Neural cell (in vitro differentiated cells): Measurements from ENCODE around the gene TTC1. TPM values are rescaled to one million over a fixed set of nuclear protein-coding genes. Genes with fewer than 3 reads are reported as not detected.

Experiments
- H2AFZ ChIP-seq: fragments of 200-600, 300-800 bp; sonication (generic), shearing (Covaris generic); 2 replicates; pipeline ENCODE4 v1.6.0; 2014; ENCODE audit warnings: low read depth, mild to moderate bottlenecking, antibody characterized with exemption, low read length, moderate library complexity
- H3F3A ChIP-seq: fragments of 200-600 bp; shearing (Covaris generic); 2 replicates; pipeline ENCODE4 v1.6.1; 2016; ENCODE audit warnings: mild to moderate bottlenecking, moderate library complexity, mixed read lengths, antibody characterized with exemption, low read length; ENCODE audit not compliant: insufficient read depth, poor library complexity, severe bottlenecking
- H3K27ac ChIP-seq: fragments of 200-600, 300-800 bp; sonication (generic), shearing (Covaris generic); 2 replicates; pipeline ENCODE4 v1.5.1; 2014; ENCODE audit warnings: mild to moderate bottlenecking, low read length, moderate library complexity
- H3K27me3 ChIP-seq: fragments of 300-800, 200-600 bp; sonication (generic), shearing (Covaris generic); 2 replicates; pipeline ENCODE4 v1.6.0; 2014; ENCODE audit warnings: mild to moderate bottlenecking, low read depth, low read length, moderate library complexity; ENCODE audit not compliant: insufficient read depth
- H3K36me3 ChIP-seq: fragments of 300-800, 200-600 bp; sonication (generic), shearing (Covaris generic); 2 replicates; pipeline ENCODE4 v1.5.1; 2014; ENCODE audit warnings: mild to moderate bottlenecking, antibody characterized with exemption, low read length, moderate library complexity; ENCODE audit not compliant: insufficient read depth
- H3K4me2 ChIP-seq: fragments of 300-800, 200-600 bp; sonication (generic), shearing (Covaris generic); 2 replicates; pipeline ENCODE4 v1.6.0; 2014; ENCODE audit warnings: mild to moderate bottlenecking, low read length
- H3K4me3 ChIP-seq: fragments of 300-800, 200-600 bp; sonication (generic), shearing (Covaris generic); 2 replicates; pipeline ENCODE4 v1.5.1; 2014; ENCODE audit warnings: mild to moderate bottlenecking, low read length, moderate library complexity
- H3K79me2 ChIP-seq: fragments of 200-600 bp; shearing (Covaris generic); replicated peaks from 2 replicates; pipeline ENCODE4 v1.6.0; 2014; ENCODE audit warnings: mild to moderate bottlenecking, low read length, moderate library complexity; ENCODE audit not compliant: insufficient read depth
- H3K9ac ChIP-seq: fragments of 300-800, 200-600 bp; sonication (generic), shearing (Covaris generic); 2 replicates; pipeline ENCODE4 v1.6.1; 2016; ENCODE audit warnings: mild to moderate bottlenecking, low read length, mixed read lengths
- H3K9me2 ChIP-seq: fragments of 200-600 bp; shearing (Covaris generic); 2 replicates; pipeline ENCODE4 v1.6.1; 2016; ENCODE audit warnings: mild to moderate bottlenecking, low read length, mixed read lengths; ENCODE audit not compliant: insufficient read depth
- H3K9me3 ChIP-seq: fragments of 200-600, 300-800 bp; sonication (generic), shearing (Covaris generic); 2 replicates; pipeline ENCODE4 v1.6.1; 2016; ENCODE audit warnings: mild to moderate bottlenecking, mixed run types, low read length, moderate library complexity, mixed read lengths
- H4K20me1 ChIP-seq: fragments of 200-600 bp; shearing (Covaris generic); 2 replicates; pipeline ENCODE4 v1.6.1; 2016; ENCODE audit warnings: mild to moderate bottlenecking, mixed run types; ENCODE audit not compliant: insufficient read depth
- CTCF ChIP-seq: fragments of 450-650 bp; IDR thresholded peaks from 2 replicates; pipeline ENCODE4 v1.5.1; 2014; ENCODE audit warnings: antibody characterized with exemption, mild to moderate bottlenecking, moderate library complexity; ENCODE audit not compliant: poor library complexity, severe bottlenecking
- EP300 ChIP-seq: fragments of 450-650 bp; conservative IDR thresholded peaks from 2 replicates; pipeline ENCODE4 v1.6.1; 2014; ENCODE audit warnings: antibody characterized with exemption, mild to moderate bottlenecking, moderate library complexity; ENCODE audit not compliant: poor library complexity, severe bottlenecking
- EZH2 ChIP-seq: fragments of 200-600, 300-800 bp; shearing (Covaris generic), sonication (generic); IDR thresholded peaks from 2 replicates; pipeline ENCODE4 v1.6.1; 2014; ENCODE audit warnings: antibody characterized with exemption, low read length, borderline replicate concordance, mild to moderate bottlenecking; ENCODE audit not compliant: insufficient read depth, poor library complexity, severe bottlenecking
- MXI1 ChIP-seq: fragments of 450-650 bp; conservative IDR thresholded peaks from 2 replicates; pipeline ENCODE4 v1.6.1; 2014; ENCODE audit warnings: antibody characterized with exemption, mild to moderate bottlenecking; ENCODE audit not compliant: poor library complexity, severe bottlenecking
- POLR2AphosphoS5 ChIP-seq: IDR thresholded peaks from 2 replicates; pipeline ENCODE4 v1.6.1; 2012
- RAD21 ChIP-seq: fragments of 450-650 bp; conservative IDR thresholded peaks from 2 replicates; pipeline ENCODE4 v1.6.1; 2014; ENCODE audit warnings: antibody characterized with exemption, mild to moderate bottlenecking, moderate library complexity
- SMC3 ChIP-seq: fragments of 450-650 bp; conservative IDR thresholded peaks from 2 replicates; pipeline ENCODE4 v1.6.1; 2014; ENCODE audit warnings: antibody characterized with exemption, mild to moderate bottlenecking, moderate library complexity; ENCODE audit not compliant: poor library complexity
- TAF1 ChIP-seq: IDR thresholded peaks from 2 replicates; pipeline ENCODE4 v1.6.1; 2012; ENCODE audit warnings: low read depth
- polyA plus RNA-seq: library from polyadenylated mRNA; depleted of rRNA; stranded (reverse); fragments of >200 nt; gene quantifications from 2 replicates; pipeline ENCODE4 v1.2.3, GENCODE V29; 2014
- TF ChIP-seq, protein P1 (sequence below): IDR thresholded peaks from 2 replicates; pipeline ENCODE4 v1.6.1; 2012; ENCODE audit warnings: borderline replicate concordance

Gene TTC1
- polyA plus RNA-seq, 1 donor from 2014 or later = 74.0 TPM

GRCh38 chr5:160036243-160036642 lies 27.3 kb downstream of the TTC1 start:
- TF ChIP-seq EP300 (no peak), CTCF (no peak), SMC3 (no peak), POLR2AphosphoS5 (no peak), EZH2 (no peak), MXI1 (no peak), RAD21 (no peak)
- TF ChIP-seq, protein P1, sequence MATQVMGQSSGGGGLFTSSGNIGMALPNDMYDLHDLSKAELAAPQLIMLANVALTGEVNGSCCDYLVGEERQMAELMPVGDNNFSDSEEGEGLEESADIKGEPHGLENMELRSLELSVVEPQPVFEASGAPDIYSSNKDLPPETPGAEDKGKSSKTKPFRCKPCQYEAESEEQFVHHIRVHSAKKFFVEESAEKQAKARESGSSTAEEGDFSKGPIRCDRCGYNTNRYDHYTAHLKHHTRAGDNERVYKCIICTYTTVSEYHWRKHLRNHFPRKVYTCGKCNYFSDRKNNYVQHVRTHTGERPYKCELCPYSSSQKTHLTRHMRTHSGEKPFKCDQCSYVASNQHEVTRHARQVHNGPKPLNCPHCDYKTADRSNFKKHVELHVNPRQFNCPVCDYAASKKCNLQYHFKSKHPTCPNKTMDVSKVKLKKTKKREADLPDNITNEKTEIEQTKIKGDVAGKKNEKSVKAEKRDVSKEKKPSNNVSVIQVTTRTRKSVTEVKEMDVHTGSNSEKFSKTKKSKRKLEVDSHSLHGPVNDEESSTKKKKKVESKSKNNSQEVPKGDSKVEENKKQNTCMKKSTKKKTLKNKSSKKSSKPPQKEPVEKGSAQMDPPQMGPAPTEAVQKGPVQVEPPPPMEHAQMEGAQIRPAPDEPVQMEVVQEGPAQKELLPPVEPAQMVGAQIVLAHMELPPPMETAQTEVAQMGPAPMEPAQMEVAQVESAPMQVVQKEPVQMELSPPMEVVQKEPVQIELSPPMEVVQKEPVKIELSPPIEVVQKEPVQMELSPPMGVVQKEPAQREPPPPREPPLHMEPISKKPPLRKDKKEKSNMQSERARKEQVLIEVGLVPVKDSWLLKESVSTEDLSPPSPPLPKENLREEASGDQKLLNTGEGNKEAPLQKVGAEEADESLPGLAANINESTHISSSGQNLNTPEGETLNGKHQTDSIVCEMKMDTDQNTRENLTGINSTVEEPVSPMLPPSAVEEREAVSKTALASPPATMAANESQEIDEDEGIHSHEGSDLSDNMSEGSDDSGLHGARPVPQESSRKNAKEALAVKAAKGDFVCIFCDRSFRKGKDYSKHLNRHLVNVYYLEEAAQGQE = no peak
- Histone ChIP-seq H3F3A (no peaks in the 10 kb centered on the region), H3K36me3 (peaks cover 7% of the 10 kb centered on the region), H3K27me3 (no peaks in the 10 kb centered on the region), H3K27ac (no peak overlapping the region), H2AFZ (no peak overlapping the region), H4K20me1 (no peaks in the 10 kb centered on the region), H3K4me2 (no peak overlapping the region), H3K79me2 (no peaks in the 10 kb centered on the region), H3K9me3 (no peaks in the 10 kb centered on the region), H3K4me3 (no peak overlapping the region), H3K9ac (no peak overlapping the region), H3K9me2 (no peaks in the 10 kb centered on the region)

- no peak overlapping the region for H3K27ac ChIP-seq
- H3K36me3 ChIP-seq = peaks cover 7% of the 10 kb centered on the region
- TF ChIP-seq MXI1 (no peak), EZH2 (no peak), CTCF (no peak), POLR2AphosphoS5 (no peak), EP300 (no peak), RAD21 (no peak), SMC3 (no peak), TAF1 (no peak)
- TF ChIP-seq, protein P1 = no peak
- H3K9me3 ChIP-seq = no peaks in the 10 kb centered on the region
- H3K4me3 ChIP-seq = no peak overlapping the region
- no peaks in the 10 kb centered on the region for H3K9me2 ChIP-seq
- no peak overlapping the region for H3K9ac ChIP-seq
- H2AFZ ChIP-seq = no peak overlapping the region
- no peaks in the 10 kb centered on the region for H3K27me3 ChIP-seq
- H3K79me2 ChIP-seq = no peaks in the 10 kb centered on the region
- no peak overlapping the region for H3K4me2 ChIP-seq
- H4K20me1 ChIP-seq = no peaks in the 10 kb centered on the region
- no peaks in the 10 kb centered on the region for H3F3A ChIP-seq
These were observed 27.9 kb downstream of the TTC1 start for GRCh38 chr5:160036884-160037283.
